Activated T-cell treated with anti-CD3 and anti-CD28 coated beads, Interleukin-2, amount 50 U/mL, for 4 hours (primary cell): Measurements from ENCODE around the gene GRIP1. TPM values are rescaled to one million over a fixed set of nuclear protein-coding genes. Genes with fewer than 3 reads are reported as not detected.

ENCODE experiments used
- ATAC-seq, 2 donors: fragments of 200-7000 bp; cut with Tn5 transposase; one replicate each; pipeline ENCODE4 v1.10.0; 2021
- DNase-seq: peaks from one replicate; pipeline ENCODE4 v3.0.0-alpha.2; 2020
- H3K27me3 Mint-ChIP-seq: one replicate; pipeline ENCODE4 v1.8.0; 2021; ENCODE audit warnings: low read depth, mixed read lengths
- H3K36me3 Mint-ChIP-seq: one replicate; pipeline ENCODE4 v1.8.0; 2022; ENCODE audit warnings: mixed read lengths; ENCODE audit not compliant: insufficient read depth
- H3K4me1 Mint-ChIP-seq: one replicate; pipeline ENCODE4 v1.8.0; 2021; ENCODE audit warnings: low read depth, mixed read lengths
- H3K4me3 Mint-ChIP-seq: one replicate; pipeline ENCODE4 v1.8.0; 2021; ENCODE audit warnings: mild to moderate bottlenecking, moderate library complexity, mixed read lengths
- H3K9me3 Mint-ChIP-seq: one replicate; pipeline ENCODE4 v1.8.0; 2021; ENCODE audit warnings: mixed read lengths
- total RNA-seq, 3 donors: library from RNA; stranded (reverse); gene quantifications; one replicate each; pipeline ENCODE4 v1.2.1, GENCODE V29; 2021

Gene GRIP1
- total RNA-seq, 3 donors from 2014 or later: 1.6 to 8.0 (median 4.4) TPM

DNA sequence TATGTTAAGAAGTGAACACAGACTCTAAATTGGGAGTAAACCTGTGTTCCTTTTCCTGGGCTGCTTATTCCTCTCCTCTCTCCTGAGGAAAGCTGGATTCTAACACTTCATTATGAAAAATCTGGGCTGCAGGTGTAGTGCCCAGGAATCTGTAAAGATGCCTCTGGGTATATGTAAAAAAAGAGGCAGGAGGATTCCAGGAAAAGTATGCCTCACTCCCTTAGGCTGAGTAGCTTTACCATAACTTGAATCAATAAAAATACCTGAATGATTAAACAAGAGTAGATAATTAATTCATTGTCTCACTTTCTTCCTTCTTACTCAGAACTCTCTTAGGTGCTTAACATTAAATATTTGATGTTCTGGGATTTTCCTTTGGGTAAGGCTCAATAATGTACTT is 185.1 kb downstream of the GRIP1 start:
- Mint-ChIP-seq H3K9me3 (no peaks in the 10 kb centered on the region), H3K36me3 (no peaks in the 10 kb centered on the region), H3K27me3 (no peaks in the 10 kb centered on the region), H3K4me3 (no peak overlapping the region), H3K4me1 (no peaks in the 10 kb centered on the region)
- ATAC-seq (no peak), DNase-seq (no peak)

DNA sequence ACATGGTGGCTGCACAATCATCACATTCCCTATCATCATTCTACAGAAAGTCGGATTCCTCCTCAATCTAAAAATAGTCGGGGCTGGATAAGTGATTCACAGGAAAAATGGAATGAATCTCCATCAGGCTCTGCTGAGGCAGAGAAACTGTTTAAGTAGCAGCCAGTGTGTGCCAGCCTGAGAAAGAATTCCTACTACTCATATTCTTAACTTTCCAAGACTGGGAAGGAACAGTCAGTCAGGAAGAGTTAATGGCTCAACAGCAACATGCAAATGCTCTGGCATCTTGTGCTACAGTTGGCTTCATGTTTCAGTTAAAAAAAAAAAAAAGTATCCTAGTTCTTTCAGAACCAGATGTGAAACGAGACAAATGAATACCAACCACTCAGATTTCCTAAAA is 187.0 kb downstream of the GRIP1 start:
- H3K9me3 Mint-ChIP-seq: no peaks in the 10 kb centered on the region
- no peak overlapping the region for H3K4me3 Mint-ChIP-seq
- ATAC-seq (no peak), DNase-seq (no peak)
- peaks cover 4% of the 10 kb centered on the region for H3K27me3 Mint-ChIP-seq
- no peaks in the 10 kb centered on the region for H3K4me1 Mint-ChIP-seq
- no peaks in the 10 kb centered on the region for H3K36me3 Mint-ChIP-seq

- no peaks in the 10 kb centered on the region for H3K36me3 Mint-ChIP-seq
- peaks cover 18% of the 10 kb centered on the region for H3K9me3 Mint-ChIP-seq
- no peaks in the 10 kb centered on the region for H3K4me1 Mint-ChIP-seq
- no peak overlapping the region for H3K4me3 Mint-ChIP-seq
- peaks cover 4% of the 10 kb centered on the region for H3K27me3 Mint-ChIP-seq
- no peak for ATAC-seq
- no peak for DNase-seq
Measured at GRCh38 chr12:66482351-66483203, 196.3 kb downstream of the GRIP1 start.

DNA sequence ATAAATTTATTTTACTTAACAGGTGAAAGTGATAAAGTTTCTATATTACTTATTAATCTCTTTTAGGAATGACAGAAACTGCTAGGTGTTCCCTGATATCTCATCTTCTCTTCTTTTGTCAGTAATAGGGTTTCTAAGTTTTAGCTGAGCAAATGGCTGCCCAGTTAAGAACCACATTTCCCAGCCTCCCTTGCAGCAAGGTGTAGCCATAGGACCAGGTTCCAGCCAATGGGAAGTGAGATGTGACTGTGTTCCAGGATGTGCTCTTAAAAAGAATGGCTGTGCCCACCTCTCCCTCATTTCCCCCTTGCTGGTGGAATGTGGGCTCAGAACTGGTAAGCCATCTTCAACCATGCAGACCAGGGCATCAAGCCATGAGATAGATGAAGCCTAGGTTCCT is 210.9 kb downstream of the GRIP1 start:
- Mint-ChIP-seq H3K9me3 (peaks cover 5% of the 10 kb centered on the region), H3K27me3 (peaks cover 11% of the 10 kb centered on the region), H3K4me3 (no peak overlapping the region), H3K36me3 (peaks cover 3% of the 10 kb centered on the region), H3K4me1 (no peaks in the 10 kb centered on the region)
- ATAC-seq (no peak), DNase-seq (no peak)

DNA sequence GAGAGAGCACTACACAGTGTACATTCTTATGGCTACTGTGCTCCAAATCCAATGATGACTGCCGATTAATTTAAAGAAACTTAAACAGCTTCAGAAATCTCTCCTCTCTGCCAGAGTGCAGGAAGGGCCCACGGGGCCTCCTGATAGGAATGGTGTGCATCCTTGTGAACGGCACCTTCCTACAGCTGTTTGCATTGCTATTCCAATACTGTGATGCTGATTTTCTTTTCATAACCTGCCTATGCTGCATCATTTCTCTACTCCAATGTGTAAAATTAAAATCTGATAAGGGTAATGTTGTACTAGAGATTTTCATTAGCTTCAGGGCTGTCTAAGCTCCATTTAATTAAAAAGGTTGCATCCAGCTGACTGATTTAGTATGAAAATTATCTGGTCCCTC is 217.5 kb downstream of the GRIP1 start:
- H3K9me3 Mint-ChIP-seq: no peaks in the 10 kb centered on the region
- H3K36me3 Mint-ChIP-seq: no peaks in the 10 kb centered on the region
- no peak overlapping the region for H3K4me3 Mint-ChIP-seq
- DNase-seq (no peak), ATAC-seq (no peak)
- H3K27me3 Mint-ChIP-seq: no peaks in the 10 kb centered on the region
- no peaks in the 10 kb centered on the region for H3K4me1 Mint-ChIP-seq

DNA sequence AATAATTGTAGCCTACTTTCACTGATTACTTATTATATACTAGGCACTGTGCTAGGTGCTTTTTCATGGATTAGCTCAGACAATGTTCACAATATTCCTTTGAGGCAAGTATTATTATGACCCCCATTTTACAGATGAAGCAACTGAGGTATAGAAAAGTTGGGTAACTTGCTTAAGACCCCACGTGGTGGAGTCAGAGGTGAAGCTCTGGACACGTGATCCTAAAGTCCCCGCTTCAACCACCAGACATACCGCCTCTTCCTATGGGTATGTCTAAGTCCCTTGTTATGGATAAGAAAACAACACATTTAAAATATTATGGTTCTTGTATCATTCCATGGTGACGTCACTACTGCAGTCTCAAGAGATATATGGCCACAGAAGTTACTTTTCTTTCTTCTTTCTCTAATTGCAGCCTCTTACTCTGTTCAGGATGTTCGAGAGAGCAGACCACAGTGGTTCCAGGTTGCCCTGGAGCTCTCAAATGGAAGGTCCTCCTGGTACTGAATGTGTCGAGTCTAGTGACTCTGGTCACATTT is 218.9 kb downstream of the GRIP1 start:
- no peaks in the 10 kb centered on the region for H3K4me1 Mint-ChIP-seq
- no peak overlapping the region for H3K4me3 Mint-ChIP-seq
- ATAC-seq (no peak), DNase-seq (no peak)
- no peaks in the 10 kb centered on the region for H3K9me3 Mint-ChIP-seq
- no peaks in the 10 kb centered on the region for H3K27me3 Mint-ChIP-seq
- H3K36me3 Mint-ChIP-seq: no peaks in the 10 kb centered on the region

DNA sequence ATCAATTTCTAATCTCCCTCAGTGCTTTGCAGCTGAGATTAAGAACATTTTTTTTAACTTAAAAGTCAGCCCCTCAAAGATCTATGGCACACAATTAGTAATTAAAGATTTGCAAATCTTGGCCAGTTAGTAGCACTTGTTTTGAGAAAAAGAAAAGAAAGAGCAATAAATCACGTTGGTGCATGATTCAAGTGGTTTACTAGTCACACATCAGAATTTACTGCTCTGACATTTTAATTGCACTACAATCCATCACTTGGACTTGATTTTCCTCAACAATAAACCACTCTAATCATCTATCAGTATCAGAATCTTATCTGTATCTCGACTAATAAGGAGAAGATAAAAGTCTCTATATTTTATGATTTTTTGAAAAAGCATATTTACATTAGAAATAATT is 222.3 kb downstream of the GRIP1 start:
- Mint-ChIP-seq H3K36me3 (peaks cover 5% of the 10 kb centered on the region), H3K4me3 (no peak overlapping the region), H3K4me1 (no peaks in the 10 kb centered on the region), H3K9me3 (no peaks in the 10 kb centered on the region), H3K27me3 (no peaks in the 10 kb centered on the region)
- no peak for ATAC-seq
- no peak for DNase-seq

DNA sequence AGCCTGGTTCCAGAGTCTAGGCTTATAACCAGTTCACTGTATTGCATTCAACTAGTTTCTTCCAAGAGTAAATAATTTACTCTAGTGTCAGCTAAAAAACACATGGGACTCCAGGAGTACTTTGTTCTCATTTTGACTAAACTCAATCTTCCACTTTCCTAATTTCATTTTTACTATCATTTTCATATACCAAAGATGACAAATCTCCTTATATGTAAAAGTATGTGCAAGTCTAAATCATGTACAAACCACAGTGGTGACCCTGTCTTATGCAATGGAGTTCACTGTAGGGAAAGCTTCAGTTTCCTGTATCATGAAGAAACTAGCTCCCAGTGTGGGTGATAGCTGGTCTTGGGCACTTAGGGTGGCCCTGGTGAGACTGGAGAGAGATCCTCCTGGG is 225.0 kb downstream of the GRIP1 start:
- Mint-ChIP-seq H3K9me3 (no peaks in the 10 kb centered on the region), H3K27me3 (no peaks in the 10 kb centered on the region), H3K4me3 (no peak overlapping the region), H3K36me3 (peaks cover 5% of the 10 kb centered on the region), H3K4me1 (no peaks in the 10 kb centered on the region)
- DNase-seq: no peak
- ATAC-seq: no peak

GRCh38 chr12:66453120-66453519 is 225.8 kb downstream of the GRIP1 start:
- ATAC-seq (no peak), DNase-seq (no peak)
- Mint-ChIP-seq H3K4me3 (no peak overlapping the region), H3K27me3 (no peaks in the 10 kb centered on the region), H3K9me3 (no peaks in the 10 kb centered on the region), H3K4me1 (no peaks in the 10 kb centered on the region), H3K36me3 (peaks cover 5% of the 10 kb centered on the region)

GRCh38 chr12:66449531-66449930 is 229.3 kb downstream of the GRIP1 start:
- H3K36me3 Mint-ChIP-seq: peaks cover 3% of the 10 kb centered on the region
- no peaks in the 10 kb centered on the region for H3K4me1 Mint-ChIP-seq
- H3K27me3 Mint-ChIP-seq: no peaks in the 10 kb centered on the region
- DNase-seq (no peak), ATAC-seq (no peak)
- no peak overlapping the region for H3K4me3 Mint-ChIP-seq
- no peaks in the 10 kb centered on the region for H3K9me3 Mint-ChIP-seq

DNA sequence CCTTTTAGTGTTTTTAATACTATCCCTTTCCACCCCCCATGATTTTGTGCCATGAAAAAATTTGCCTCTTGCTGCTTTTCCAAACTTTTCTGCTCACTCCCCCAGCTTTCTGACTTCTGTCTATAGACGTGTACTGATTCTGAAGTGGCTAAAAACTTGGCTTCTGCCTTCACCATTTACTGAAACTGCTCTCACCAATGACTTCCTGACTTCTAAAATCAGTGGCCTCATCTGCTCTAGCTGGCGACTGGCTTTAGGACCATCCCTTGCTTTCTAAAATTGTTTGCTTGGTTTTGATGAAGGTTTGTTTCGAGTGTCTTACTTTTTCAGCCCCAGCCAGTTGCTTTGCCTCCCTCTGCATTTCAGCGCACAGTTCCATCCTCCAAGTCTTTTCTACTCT is 231.2 kb downstream of the GRIP1 start:
- Mint-ChIP-seq H3K36me3 (no peaks in the 10 kb centered on the region), H3K9me3 (no peaks in the 10 kb centered on the region), H3K27me3 (no peaks in the 10 kb centered on the region), H3K4me1 (no peaks in the 10 kb centered on the region), H3K4me3 (no peak overlapping the region)
- DNase-seq (no peak), ATAC-seq (no peak)

- DNase-seq (no peak), ATAC-seq (no peak)
- H3K27me3 Mint-ChIP-seq: no peaks in the 10 kb centered on the region
- no peaks in the 10 kb centered on the region for H3K9me3 Mint-ChIP-seq
- no peaks in the 10 kb centered on the region for H3K4me1 Mint-ChIP-seq
- no peaks in the 10 kb centered on the region for H3K36me3 Mint-ChIP-seq
- H3K4me3 Mint-ChIP-seq: no peak overlapping the region
Measured at GRCh38 chr12:66446276-66446675, 232.6 kb downstream of the GRIP1 start.

- Mint-ChIP-seq H3K9me3 (no peaks in the 10 kb centered on the region), H3K36me3 (no peaks in the 10 kb centered on the region), H3K4me3 (no peak overlapping the region), H3K4me1 (no peaks in the 10 kb centered on the region), H3K27me3 (no peaks in the 10 kb centered on the region)
- DNase-seq (no peak), ATAC-seq (no peak)
Measured at GRCh38 chr12:66441905-66442559, 236.8 kb downstream of the GRIP1 start.

DNA sequence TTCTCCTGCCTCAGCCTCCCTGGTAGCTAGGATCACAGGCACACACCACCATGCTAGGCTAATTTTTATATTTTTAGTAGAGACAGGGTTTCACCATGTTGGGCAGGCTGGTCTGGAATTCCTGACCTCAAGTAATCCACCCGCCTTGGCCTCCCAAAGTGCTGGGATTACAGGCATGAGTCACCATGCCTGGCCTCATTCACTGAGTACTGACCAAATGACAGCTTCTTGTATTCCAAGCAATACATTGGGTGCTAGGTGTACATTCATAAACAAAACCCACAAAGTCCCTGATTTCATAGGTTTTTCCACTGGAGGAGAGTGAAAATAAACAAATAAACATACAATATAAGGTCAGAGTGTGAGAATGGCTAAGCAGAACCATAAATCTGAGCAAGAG is 240.3 kb downstream of the GRIP1 start:
- Mint-ChIP-seq H3K9me3 (no peaks in the 10 kb centered on the region), H3K36me3 (no peaks in the 10 kb centered on the region), H3K4me3 (no peak overlapping the region), H3K27me3 (no peaks in the 10 kb centered on the region), H3K4me1 (no peaks in the 10 kb centered on the region)
- DNase-seq (no peak), ATAC-seq (no peak)

DNA sequence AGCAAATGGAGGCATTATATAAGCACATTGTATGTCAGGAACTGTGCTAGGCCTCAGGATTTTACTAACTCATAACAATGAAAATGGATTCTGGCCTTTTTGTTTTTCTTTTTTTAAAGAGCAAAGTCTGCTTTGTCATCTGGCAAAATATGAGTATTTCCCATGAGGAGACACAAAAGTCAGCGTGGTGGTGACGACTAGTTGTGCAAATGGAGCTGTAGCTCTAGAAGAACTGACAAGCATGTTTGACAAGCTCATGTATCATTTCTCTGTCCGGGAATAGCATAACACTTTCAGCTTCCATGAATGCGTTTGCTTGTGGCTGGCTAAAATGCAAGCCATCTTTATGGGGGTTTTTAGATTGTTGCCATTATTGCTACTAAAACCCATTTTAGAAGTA is 248.8 kb downstream of the GRIP1 start:
- peaks cover 5% of the 10 kb centered on the region for H3K36me3 Mint-ChIP-seq
- no peaks in the 10 kb centered on the region for H3K27me3 Mint-ChIP-seq
- H3K4me3 Mint-ChIP-seq: no peak overlapping the region
- no peak for DNase-seq
- ATAC-seq: no peak
- peaks cover 6% of the 10 kb centered on the region for H3K9me3 Mint-ChIP-seq
- no peaks in the 10 kb centered on the region for H3K4me1 Mint-ChIP-seq
